ENCODE results near the gene WDFY2. TPM values are rescaled to one million over a fixed set of nuclear protein-coding genes. Genes with fewer than 3 reads are reported as not detected.

Gene WDFY2
- total RNA-seq, 1 experiment from 2014 or later, result 26.4 TPM

DNA sequence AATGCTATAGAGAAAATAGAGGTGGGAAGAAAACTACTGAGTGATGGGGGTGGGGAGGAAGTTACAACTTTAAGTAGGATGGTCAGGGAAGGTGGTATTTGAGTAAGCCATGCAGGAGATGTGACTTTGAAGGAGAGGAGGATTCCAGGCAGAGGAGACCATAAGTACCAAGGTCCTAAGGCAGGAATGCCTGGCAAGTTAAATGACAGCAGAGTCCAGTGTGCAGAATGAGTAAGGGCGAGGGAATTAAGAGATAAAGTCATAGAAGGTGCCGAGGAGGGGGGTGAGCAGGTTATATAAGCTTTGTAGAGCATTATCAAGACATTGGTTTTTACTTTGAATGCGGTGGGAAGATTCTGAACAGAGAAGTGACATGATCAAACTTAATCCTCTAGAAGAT lies 43.2 kb upstream of the WDFY2 start:
- H2AFZ ChIP-seq (ENCODE audit: low read length), result no peak overlapping the region
- no peak overlapping the region for H3K18ac ChIP-seq (ENCODE audit: insufficient read length, low read depth, low read length)
- H3T11ph ChIP-seq (ENCODE audit: low read length), result no peak overlapping the region
- no peak overlapping the region for H3K4ac ChIP-seq (ENCODE audit: low read depth, low read length)
- H3K27me3 ChIP-seq (ENCODE audit: insufficient read depth, low read length), result no peaks in the 10 kb centered on the region
- no peak overlapping the region for H3K14ac ChIP-seq (ENCODE audit: insufficient read depth, low read length)
- no peaks in the 10 kb centered on the region for H3K36me3 Mint-ChIP-seq (ENCODE audit: insufficient read depth in 1 of 3, low read depth in 3 of 3)
- H3K27me3 Mint-ChIP-seq (ENCODE audit: low read depth), result no peaks in the 10 kb centered on the region
- no peak for DNase-seq
- peaks cover 23 to 42% of the 10 kb centered on the region in 2 experiments for H3K4me1 Mint-ChIP-seq
- H2BK5ac ChIP-seq (ENCODE audit: insufficient read length, low read length), result no peak overlapping the region
- peaks cover 2% of the 10 kb centered on the region for H3K4me1 ChIP-seq (ENCODE audit: insufficient read depth, low read length)
- no peak overlapping the region for H3K27ac ChIP-seq (ENCODE audit: insufficient read length, low read depth, low read length)
- H2BK12ac ChIP-seq (ENCODE audit: insufficient read length, low read depth, low read length), result no peak overlapping the region
- H3K9me3 Mint-ChIP-seq, result peaks cover 3 to 4% of the 10 kb centered on the region in 2 experiments; a peak in 1 of 5 replicates
- no peak overlapping the region for H2BK15ac ChIP-seq (ENCODE audit: low read depth, low read length)
- no peak overlapping the region for H4K91ac ChIP-seq (ENCODE audit: insufficient read length, low read depth, low read length)
- H4K20me1 ChIP-seq (ENCODE audit: control insufficient read depth, insufficient read depth, insufficient read length), result no peaks in the 10 kb centered on the region
- H3K4me3 Mint-ChIP-seq, result no peak overlapping the region
- no peak overlapping the region for H2BK120ac ChIP-seq (ENCODE audit: low read depth, low read length, poor library complexity, severe bottlenecking)
- peak overlapping the region in 1 of 3 experiments; percentile 1; a peak in 1 of 7 replicates for H3K27ac Mint-ChIP-seq
- no peak overlapping the region for H4K8ac ChIP-seq (replicated peaks; ENCODE audit: insufficient read length, low read depth, low read length)
- H2AK5ac ChIP-seq (ENCODE audit: insufficient read length, low read length), result no peak overlapping the region
- no peaks in the 10 kb centered on the region for H3K9me3 ChIP-seq (ENCODE audit: control insufficient read depth, low read depth, low read length)
- no peak overlapping the region for H3K23ac ChIP-seq (ENCODE audit: insufficient read length, low read depth, low read length)
- no peaks in the 10 kb centered on the region for H3K79me1 ChIP-seq (ENCODE audit: insufficient read depth, low read depth, low read length, poor library complexity, severe bottlenecking)
- no CpG with 5 or more reads among the region's 3 CpGs for WGBS (ENCODE audit: extremely low coverage, insufficient read length, low lambda C conversion rate)
- H3K4me2 ChIP-seq (ENCODE audit: insufficient read depth, insufficient read length, low read length), result no peak overlapping the region
- no peaks in the 10 kb centered on the region for H3K23me2 ChIP-seq (ENCODE audit: insufficient read length, low read depth, low read length, poor library complexity, severe bottlenecking)
- TF ChIP-seq, protein P1, sequence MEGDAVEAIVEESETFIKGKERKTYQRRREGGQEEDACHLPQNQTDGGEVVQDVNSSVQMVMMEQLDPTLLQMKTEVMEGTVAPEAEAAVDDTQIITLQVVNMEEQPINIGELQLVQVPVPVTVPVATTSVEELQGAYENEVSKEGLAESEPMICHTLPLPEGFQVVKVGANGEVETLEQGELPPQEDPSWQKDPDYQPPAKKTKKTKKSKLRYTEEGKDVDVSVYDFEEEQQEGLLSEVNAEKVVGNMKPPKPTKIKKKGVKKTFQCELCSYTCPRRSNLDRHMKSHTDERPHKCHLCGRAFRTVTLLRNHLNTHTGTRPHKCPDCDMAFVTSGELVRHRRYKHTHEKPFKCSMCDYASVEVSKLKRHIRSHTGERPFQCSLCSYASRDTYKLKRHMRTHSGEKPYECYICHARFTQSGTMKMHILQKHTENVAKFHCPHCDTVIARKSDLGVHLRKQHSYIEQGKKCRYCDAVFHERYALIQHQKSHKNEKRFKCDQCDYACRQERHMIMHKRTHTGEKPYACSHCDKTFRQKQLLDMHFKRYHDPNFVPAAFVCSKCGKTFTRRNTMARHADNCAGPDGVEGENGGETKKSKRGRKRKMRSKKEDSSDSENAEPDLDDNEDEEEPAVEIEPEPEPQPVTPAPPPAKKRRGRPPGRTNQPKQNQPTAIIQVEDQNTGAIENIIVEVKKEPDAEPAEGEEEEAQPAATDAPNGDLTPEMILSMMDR (conservative IDR thresholded peaks at IDR 0.05), result no peak
- no peak overlapping the region for H3K56ac ChIP-seq (ENCODE audit: insufficient read length, low read depth, low read length)
- H3K79me2 ChIP-seq (ENCODE audit: insufficient read depth, low read length), result no peaks in the 10 kb centered on the region
- no peak overlapping the region for H2BK20ac ChIP-seq (ENCODE audit: low read depth, low read length, poor library complexity, severe bottlenecking)
- no peak overlapping the region for H3K9ac ChIP-seq (ENCODE audit: extremely low read depth, insufficient read length, low read length)
- H4K5ac ChIP-seq (ENCODE audit: insufficient read length, low read depth, low read length), result no peak overlapping the region
